CD4-positive, alpha-beta T cell (primary cell): ENCODE data around the gene TAS2R30. TPM values are rescaled to one million over a fixed set of nuclear protein-coding genes. Genes with fewer than 3 reads are reported as not detected.

Experiments used
- ATAC-seq: fragments of 200-7000 bp; cut with Tn5 transposase; one replicate; pipeline ENCODE4 v1.10.0; 2022; ENCODE audit warnings: mild to moderate bottlenecking; ENCODE audit not compliant: poor library complexity
- CTCF ChIA-PET: fragments of 350-600 bp; sonication (Branson Sonifier 250); formaldehyde crosslinking; loops from one replicate; lab custom pipeline; 2021; ENCODE audit warnings: antibody characterized with exemption, inconsistent platforms; lab: Charles Lee
- POLR2A ChIA-PET: fragments of 350-600 bp; sonication (Branson Sonifier 250); formaldehyde crosslinking; loops from one replicate; lab custom pipeline; 2021; ENCODE audit warnings: antibody characterized with exemption, inconsistent platforms; lab: Charles Lee
- DNase-seq, 14 experiments: peaks; one replicate each; pipeline ENCODE4 v3.0.0-alpha.2; 2013 to 2020; ENCODE audit warnings: mixed read lengths in 2 of 14
- H3K27ac ChIP-seq, 2 donors: one replicate each; pipeline versions ENCODE4 v1.5.1 to v1.7.0; 2013; ENCODE audit warnings: low read length in 2 of 2, low read depth in 1 of 2, mild to moderate bottlenecking in 1 of 2
- H3K27me3 ChIP-seq, 2 experiments: 1 replicate in 1 of 2; 2 replicates in 1 of 2; pipeline versions ENCODE4 v1.6.1 to v1.7.0; 2013; ENCODE audit warnings: low read length in 2 of 2, control low read depth in 1 of 2, mild to moderate bottlenecking in 1 of 2, moderate library complexity in 1 of 2; ENCODE audit not compliant: insufficient read depth in 2 of 2, control insufficient read depth in 1 of 2
- H3K36me3 ChIP-seq: one replicate; pipeline ENCODE4 v1.6.1; 2013; ENCODE audit warnings: low read length, control low read depth; ENCODE audit not compliant: insufficient read depth
- H3K4me1 ChIP-seq: one replicate; pipeline ENCODE4 v1.6.1; 2013; ENCODE audit warnings: low read length, control low read depth; ENCODE audit not compliant: insufficient read depth
- H3K4me3 ChIP-seq: one replicate; pipeline ENCODE4 v1.5.1; 2013; ENCODE audit warnings: mild to moderate bottlenecking, low read length, moderate library complexity
- H3K9me3 ChIP-seq, 2 experiments: 1 replicate in 1 of 2; 2 replicates in 1 of 2; pipeline versions ENCODE4 v1.6.1 to v1.7.0; 2013; ENCODE audit warnings: low read length in 2 of 2, mild to moderate bottlenecking in 2 of 2, control low read depth in 1 of 2, moderate library complexity in 1 of 2; ENCODE audit not compliant: control insufficient read depth in 1 of 2, insufficient read depth in 1 of 2
- H3K27ac Mint-ChIP-seq: one replicate; pipeline ENCODE4 v1.8.0; 2020; ENCODE audit warnings: mixed read lengths
- H3K27me3 Mint-ChIP-seq: one replicate; pipeline ENCODE4 v1.8.0; 2021; ENCODE audit warnings: mixed read lengths
- H3K36me3 Mint-ChIP-seq: one replicate; pipeline ENCODE4 v1.8.0; 2021; ENCODE audit warnings: low read depth, mixed read lengths
- H3K4me1 Mint-ChIP-seq: one replicate; pipeline ENCODE4 v1.8.0; 2021; ENCODE audit warnings: low read depth, mixed read lengths
- H3K4me3 Mint-ChIP-seq: one replicate; pipeline ENCODE4 v1.8.0; 2020; ENCODE audit warnings: mild to moderate bottlenecking, mixed read lengths
- H3K9me3 Mint-ChIP-seq: one replicate; pipeline ENCODE4 v1.8.0; 2020; ENCODE audit warnings: mixed read lengths
- intact Hi-C, 2 experiments: fragments of 100-400 bp; cut with DNase I in 1 of 2; cut with micrococcal nuclease in 1 of 2; formaldehyde crosslinking; loops; one replicate each; pipeline versions ENCODE4 v1.15.1 to v1.9.0; 2023 to 2025; cut with DNase I, micrococcal nuclease
- total RNA-seq, 174 experiments: library from RNA in 2 of 174; stranded (reverse) in 2 of 174; gene quantifications; one replicate each; pipeline ENCODE4 v1.2.3 and lab custom pipeline; 2021 to 2026
- TF ChIP-seq, protein P1 (sequence below): fragments of 200-600 bp; IDR thresholded peaks from one replicate; pipeline ENCODE4 v1.8.0; 2022; ENCODE audit warnings: antibody characterized with exemption, mild to moderate bottlenecking

The TAS2R30 gene
- total RNA-seq, 2 experiments from 2014 or later, result 4.9 to 5.6 TPM

DNA sequence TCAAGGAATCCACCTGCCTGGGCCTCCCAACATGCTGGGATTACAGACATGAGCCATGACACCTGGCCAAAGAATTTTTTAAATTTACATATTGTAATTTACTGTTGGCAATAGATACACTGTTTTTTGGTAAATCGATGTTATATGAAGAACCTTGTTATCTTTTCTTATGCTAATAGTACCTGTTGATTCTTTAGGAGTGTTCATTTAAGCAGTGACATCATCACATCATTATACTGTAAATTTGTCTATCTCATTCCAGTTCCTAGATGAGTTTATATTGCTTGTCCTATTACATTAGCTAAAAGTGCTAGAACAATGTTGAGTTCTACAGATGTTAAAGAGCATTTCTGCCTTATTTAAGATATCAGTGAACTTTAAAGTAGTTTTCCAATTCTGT lies 13.0 kb upstream of the TAS2R30 start:
- H3K4me3 Mint-ChIP-seq, result no peak overlapping the region
- H3K27me3 Mint-ChIP-seq, result no peaks in the 10 kb centered on the region
- TF ChIP-seq, protein P1, sequence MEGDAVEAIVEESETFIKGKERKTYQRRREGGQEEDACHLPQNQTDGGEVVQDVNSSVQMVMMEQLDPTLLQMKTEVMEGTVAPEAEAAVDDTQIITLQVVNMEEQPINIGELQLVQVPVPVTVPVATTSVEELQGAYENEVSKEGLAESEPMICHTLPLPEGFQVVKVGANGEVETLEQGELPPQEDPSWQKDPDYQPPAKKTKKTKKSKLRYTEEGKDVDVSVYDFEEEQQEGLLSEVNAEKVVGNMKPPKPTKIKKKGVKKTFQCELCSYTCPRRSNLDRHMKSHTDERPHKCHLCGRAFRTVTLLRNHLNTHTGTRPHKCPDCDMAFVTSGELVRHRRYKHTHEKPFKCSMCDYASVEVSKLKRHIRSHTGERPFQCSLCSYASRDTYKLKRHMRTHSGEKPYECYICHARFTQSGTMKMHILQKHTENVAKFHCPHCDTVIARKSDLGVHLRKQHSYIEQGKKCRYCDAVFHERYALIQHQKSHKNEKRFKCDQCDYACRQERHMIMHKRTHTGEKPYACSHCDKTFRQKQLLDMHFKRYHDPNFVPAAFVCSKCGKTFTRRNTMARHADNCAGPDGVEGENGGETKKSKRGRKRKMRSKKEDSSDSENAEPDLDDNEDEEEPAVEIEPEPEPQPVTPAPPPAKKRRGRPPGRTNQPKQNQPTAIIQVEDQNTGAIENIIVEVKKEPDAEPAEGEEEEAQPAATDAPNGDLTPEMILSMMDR, result no peak
- peaks cover 57% of the 10 kb centered on the region for H3K36me3 Mint-ChIP-seq
- DNase-seq (no peak), ATAC-seq (no peak)
- POLR2A ChIA-PET, result no interaction called here
- peaks cover 15% of the 10 kb centered on the region for H3K4me1 Mint-ChIP-seq
- peaks cover 9% of the 10 kb centered on the region for H3K9me3 Mint-ChIP-seq
- CTCF ChIA-PET, result no interaction called here
- no peak overlapping the region for H3K27ac Mint-ChIP-seq
- Histone ChIP-seq H3K27ac (no peak overlapping the region), H3K4me3 (no peak overlapping the region), H3K27me3 (no peaks in the 10 kb centered on the region), H3K4me1 (no peaks in the 10 kb centered on the region), H3K36me3 (no peaks in the 10 kb centered on the region), H3K9me3 (peaks cover 13 to 15% of the 10 kb centered on the region in 2 experiments)
- intact Hi-C loops, result no loop called here

GRCh38 chr12:11144297-11144696 lies 9.9 kb upstream of the TAS2R30 start:
- H3K27me3 Mint-ChIP-seq, result no peaks in the 10 kb centered on the region
- ChIA-PET POLR2A (interaction anchor here (2.7 kb wide), 1 partner anchor 27 kb away, joined by 10 read pairs; the partner anchor contains the start of gene SMIM10L1), CTCF (no interaction called here)
- TF ChIP-seq, protein P1, result no peak
- no peak overlapping the region for H3K4me3 Mint-ChIP-seq
- Histone ChIP-seq H3K4me3 (no peak overlapping the region), H3K27ac (no peak overlapping the region), H3K4me1 (no peaks in the 10 kb centered on the region), H3K36me3 (no peaks in the 10 kb centered on the region), H3K9me3 (peaks cover 13 to 15% of the 10 kb centered on the region in 2 experiments), H3K27me3 (no peaks in the 10 kb centered on the region)
- intact Hi-C loops, result no loop called here
- peaks cover 65% of the 10 kb centered on the region for H3K36me3 Mint-ChIP-seq
- peaks cover 9% of the 10 kb centered on the region for H3K9me3 Mint-ChIP-seq
- DNase-seq (no peak), ATAC-seq (no peak)
- H3K27ac Mint-ChIP-seq, result no peak overlapping the region
- H3K4me1 Mint-ChIP-seq, result peaks cover 36% of the 10 kb centered on the region

DNA sequence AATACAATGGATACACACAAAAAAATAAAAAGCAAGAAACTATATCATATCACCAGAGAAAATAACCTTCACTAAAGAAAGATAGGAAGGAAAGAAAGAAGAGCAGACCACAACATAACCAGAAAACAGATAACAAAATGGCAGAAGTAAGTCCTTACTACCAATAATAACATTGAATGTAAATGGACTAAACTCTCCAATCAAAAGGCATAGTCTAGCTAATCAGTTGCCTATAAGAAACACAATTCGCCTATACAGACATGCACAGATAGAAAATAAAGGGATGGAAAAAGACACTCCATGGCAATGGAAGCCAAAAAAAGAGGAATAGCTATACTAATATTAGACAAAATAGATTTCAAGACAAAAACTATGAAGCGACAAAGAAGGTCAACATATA lies 8.9 kb upstream of the TAS2R30 start:
- peaks cover 40% of the 10 kb centered on the region for H3K4me1 Mint-ChIP-seq
- H3K4me1 ChIP-seq, result no peaks in the 10 kb centered on the region
- peaks cover 69% of the 10 kb centered on the region for H3K36me3 Mint-ChIP-seq
- H3K27me3 Mint-ChIP-seq, result no peaks in the 10 kb centered on the region
- ATAC-seq, result no peak
- H3K4me3 Mint-ChIP-seq, result no peak overlapping the region
- CTCF ChIA-PET, result no interaction called here
- H3K27me3 ChIP-seq, result no peaks in the 10 kb centered on the region
- TF ChIP-seq, protein P1, result no peak
- peaks cover 13 to 15% of the 10 kb centered on the region in 2 experiments for H3K9me3 ChIP-seq
- H3K4me3 ChIP-seq, result no peak overlapping the region
- H3K27ac Mint-ChIP-seq, result no peak overlapping the region
- no peak overlapping the region for H3K27ac ChIP-seq
- intact Hi-C loops, result no loop called here
- no peaks in the 10 kb centered on the region for H3K36me3 ChIP-seq
- H3K9me3 Mint-ChIP-seq, result peaks cover 9% of the 10 kb centered on the region
- POLR2A ChIA-PET, result interaction anchor here (2.7 kb wide), 1 partner anchor 28 kb away, joined by 10 read pairs; the partner anchor contains the start of gene SMIM10L1
- DNase-seq, result no peak
